NCI-H69 (cell line): ENCODE data around the gene PAPSS1.
"Not testable (repeated sequence)": the region's sequence is repeated elsewhere in the genome, so short reads cannot be mapped to it uniquely, and the experiment has no call there.

Source experiments
- DNase-seq: peaks from one replicate; lab custom pipeline; 2025; lab: John Stamatoyannopoulos, UW

The PAPSS1 gene

GRCh38 chr4:107689912-107690587, 30.0 kb downstream of the PAPSS1 start:
- DNase-seq = no peak

GRCh38 chr4:107688421-107688820, 31.6 kb downstream of the PAPSS1 start:
- no peak for DNase-seq

GRCh38 chr4:107685740-107686139, 34.3 kb downstream of the PAPSS1 start:
- no peak for DNase-seq

- no peak for DNase-seq
Measured at GRCh38 chr4:107683873-107684272, 36.2 kb downstream of the PAPSS1 start.

- no peak for DNase-seq
Measured at GRCh38 chr4:107682306-107682705, 37.7 kb downstream of the PAPSS1 start.

GRCh38 chr4:107669068-107669467, 51.0 kb downstream of the PAPSS1 start:
- no peak for DNase-seq

- DNase-seq = peak; percentile 3
Measured at GRCh38 chr4:107666134-107666533, 53.9 kb downstream of the PAPSS1 start.

GRCh38 chr4:107665001-107665400, 55.0 kb downstream of the PAPSS1 start:
- no peak for DNase-seq

GRCh38 chr4:107658400-107659336, 61.4 kb downstream of the PAPSS1 start:
- DNase-seq = no peak

GRCh38 chr4:107655289-107655688, 64.7 kb downstream of the PAPSS1 start:
- DNase-seq = no peak

- peak; percentile 95 for DNase-seq
Measured at GRCh38 chr4:107654694-107655093, 65.3 kb downstream of the PAPSS1 start.

GRCh38 chr4:107651408-107651807, 68.6 kb downstream of the PAPSS1 start:
- DNase-seq = not testable (repeated sequence)

- DNase-seq = no peak
Measured at GRCh38 chr4:107650251-107650650, 69.8 kb downstream of the PAPSS1 start.

GRCh38 chr4:107648178-107648991, 71.6 kb downstream of the PAPSS1 start:
- no peak for DNase-seq

- DNase-seq = no peak
Measured at GRCh38 chr4:107647591-107647990, 72.4 kb downstream of the PAPSS1 start.

- no peak for DNase-seq
Measured at GRCh38 chr4:107645604-107646003, 74.4 kb downstream of the PAPSS1 start.

- no peak for DNase-seq
Measured at GRCh38 chr4:107643021-107643420, 77.0 kb downstream of the PAPSS1 start.

GRCh38 chr4:107640878-107641277, 79.2 kb downstream of the PAPSS1 start:
- DNase-seq = no peak

- DNase-seq = no peak
Measured at GRCh38 chr4:107640197-107640596, 79.8 kb downstream of the PAPSS1 start.

GRCh38 chr4:107635735-107636134, 84.3 kb downstream of the PAPSS1 start:
- no peak for DNase-seq

- DNase-seq = no peak
Measured at GRCh38 chr4:107631560-107631959, 88.5 kb downstream of the PAPSS1 start.

- DNase-seq = no peak
Measured at GRCh38 chr4:107630185-107630705, 89.8 kb downstream of the PAPSS1 start.
